GM18502 (cell line): ENCODE data around the gene SRRD.
"Not testable (repeated sequence)": the region's sequence is repeated elsewhere in the genome, so short reads cannot be mapped to it uniquely, and the experiment has no call there.

Experiments used
- ATAC-seq: cut with Tn5 transposase; IDR thresholded peaks from one replicate; pipeline ENCODE4 v1.9.1; 2021; ENCODE audit warnings: mild to moderate bottlenecking; ENCODE audit not compliant: unreplicated experiment, poor library complexity

SRRD gene

GRCh38 chr22:26514419-26515161 is 30.9 kb downstream of the SRRD start:
- ATAC-seq = no peak

DNA sequence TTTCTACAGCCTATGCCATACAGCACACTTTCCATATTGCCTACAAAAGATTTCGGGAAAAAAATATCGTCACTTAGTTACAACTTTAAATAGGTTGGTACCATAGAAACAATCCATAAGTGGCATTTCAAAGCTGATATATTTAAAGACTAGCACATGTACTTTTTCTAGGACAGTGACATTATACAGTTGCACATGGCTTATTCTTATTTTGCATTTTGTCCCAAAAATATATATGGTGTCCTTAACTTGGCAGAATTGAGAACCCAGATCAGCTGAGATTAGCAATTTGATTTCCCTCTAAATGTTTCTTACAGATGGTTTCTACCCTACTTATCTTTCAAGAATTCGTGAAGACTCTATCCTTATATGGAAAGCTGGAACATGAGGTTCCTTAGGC is 32.3 kb downstream of the SRRD start:
- ATAC-seq = no peak

DNA sequence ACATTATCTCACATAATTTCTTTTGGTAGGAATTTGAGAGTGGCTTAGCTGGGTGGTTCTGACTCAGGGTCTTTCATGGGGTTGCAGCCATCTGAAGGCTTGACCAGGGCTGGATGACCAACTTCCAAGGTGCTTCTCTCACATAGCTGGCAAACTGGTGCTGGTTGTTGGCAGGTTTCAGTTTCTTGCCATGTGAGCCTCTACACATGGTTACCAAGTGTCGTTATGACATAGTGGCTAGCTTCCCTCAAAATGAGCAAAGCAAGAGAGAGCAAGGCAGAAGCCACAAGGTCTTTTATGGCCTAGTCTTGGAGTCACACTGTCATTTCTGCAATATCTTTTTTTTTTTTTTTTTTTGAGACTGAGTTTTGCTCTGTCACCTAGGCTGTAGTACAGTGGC is 32.8 kb downstream of the SRRD start:
- no peak for ATAC-seq

- no peak for ATAC-seq
These were observed 33.8 kb downstream of the SRRD start for GRCh38 chr22:26517429-26517828.

DNA sequence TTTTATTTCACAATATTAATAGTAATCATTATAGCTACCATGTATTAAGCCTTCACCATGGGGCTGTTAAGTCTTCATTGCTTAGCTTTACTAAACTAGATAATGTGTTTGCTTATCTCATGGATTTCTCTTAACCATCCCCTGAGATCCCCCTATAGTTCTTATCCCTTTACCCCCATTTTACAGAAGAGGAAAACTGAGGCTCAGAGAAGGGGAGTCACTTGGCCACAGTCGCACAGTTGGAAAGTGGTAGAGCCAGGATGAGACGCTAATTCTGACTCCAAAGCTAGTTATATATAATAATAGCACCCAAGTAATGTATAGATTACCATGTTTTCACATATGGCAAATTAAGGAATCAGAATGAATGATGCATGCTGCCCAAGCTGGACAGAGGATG is 38.3 kb downstream of the SRRD start:
- no peak for ATAC-seq

GRCh38 chr22:26522592-26522991 is 38.9 kb downstream of the SRRD start:
- ATAC-seq = no peak

- no peak for ATAC-seq
These were observed 41.2 kb downstream of the SRRD start for GRCh38 chr22:26524870-26525269.

- ATAC-seq = no peak
These were observed 42.4 kb downstream of the SRRD start for GRCh38 chr22:26525946-26526564.

DNA sequence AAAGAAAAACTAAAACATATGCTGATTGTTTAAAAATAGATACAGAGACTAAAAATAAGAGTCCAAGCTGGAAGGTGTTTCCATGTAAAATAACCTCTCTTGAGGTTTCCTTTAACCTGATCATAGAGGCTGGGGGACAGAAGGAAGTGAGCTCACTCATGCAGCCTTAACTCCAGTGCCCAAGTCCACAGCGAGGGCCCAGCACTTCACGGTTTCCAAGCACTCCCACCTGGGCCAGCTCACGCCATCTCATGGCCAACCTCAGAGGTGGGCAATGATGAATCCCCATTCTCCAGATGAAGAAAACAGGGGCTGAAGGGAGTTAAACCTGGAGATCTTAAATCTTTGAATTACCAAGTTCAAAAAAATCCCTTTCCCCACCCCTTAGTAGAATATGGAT is 43.5 kb downstream of the SRRD start:
- ATAC-seq = no peak

DNA sequence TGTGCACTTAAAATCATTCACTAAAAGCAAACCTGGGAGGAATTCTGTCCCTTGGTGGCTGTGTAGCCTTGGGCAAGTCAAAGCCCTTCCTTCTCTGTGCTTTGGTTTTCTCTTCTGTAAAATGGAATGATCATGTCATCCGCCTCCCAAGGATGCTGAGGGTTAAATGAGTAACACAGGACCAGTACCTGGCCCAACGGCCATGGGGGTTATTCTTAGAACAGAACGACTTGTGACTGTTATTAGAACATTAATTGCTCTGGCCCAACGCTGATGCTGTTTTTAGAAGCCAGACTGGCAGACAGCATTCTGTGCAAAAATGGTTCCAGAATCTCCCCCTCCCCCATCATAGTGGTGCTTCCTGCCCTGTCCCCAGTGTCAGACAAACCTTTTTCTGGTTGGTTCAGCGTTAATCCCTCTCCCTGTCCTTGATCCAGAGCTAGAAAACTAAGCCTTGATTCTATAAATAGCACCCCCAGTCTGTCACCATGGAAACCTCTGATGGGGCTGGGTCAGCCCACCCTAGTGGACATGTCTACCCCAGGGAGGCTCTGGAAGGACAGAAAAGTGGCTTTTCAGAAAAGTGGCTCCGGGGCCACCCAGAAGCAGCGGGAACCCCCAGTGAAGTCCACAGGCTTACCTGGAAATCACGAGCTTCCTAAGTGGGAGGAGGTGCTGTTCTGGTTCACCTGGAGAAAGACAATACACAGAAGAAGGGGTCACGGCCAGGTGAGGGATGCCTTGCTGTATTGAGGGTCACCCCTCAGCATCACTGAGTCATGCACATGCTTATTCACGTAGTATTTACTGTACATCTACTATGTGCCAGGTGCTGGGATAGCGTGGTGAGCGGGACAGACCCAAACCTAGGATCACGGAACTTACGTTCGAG is 44.1 kb downstream of the SRRD start:
- ATAC-seq = no peak

DNA sequence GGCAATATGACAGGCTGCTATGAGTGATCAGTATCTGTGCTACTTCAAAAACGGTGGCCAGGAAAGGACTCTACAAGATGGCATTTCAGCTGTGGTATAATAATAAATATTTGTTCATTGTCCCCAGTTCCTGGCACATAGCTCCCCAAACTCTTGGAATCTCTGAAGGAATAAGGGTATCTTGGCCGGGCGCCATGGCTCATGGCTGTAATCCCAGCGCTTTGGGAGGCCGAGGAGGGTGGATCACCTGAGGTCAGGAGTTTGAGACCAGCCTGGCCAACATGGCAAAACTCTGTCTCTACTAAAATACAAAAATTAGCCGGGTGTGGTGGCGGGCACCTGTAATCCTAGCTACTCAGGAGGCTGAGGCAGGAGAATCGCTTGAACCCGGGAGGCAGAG is 44.8 kb downstream of the SRRD start:
- not testable (repeated sequence) for ATAC-seq

- no peak for ATAC-seq
These were observed 45.7 kb downstream of the SRRD start for GRCh38 chr22:26529345-26529744.

DNA sequence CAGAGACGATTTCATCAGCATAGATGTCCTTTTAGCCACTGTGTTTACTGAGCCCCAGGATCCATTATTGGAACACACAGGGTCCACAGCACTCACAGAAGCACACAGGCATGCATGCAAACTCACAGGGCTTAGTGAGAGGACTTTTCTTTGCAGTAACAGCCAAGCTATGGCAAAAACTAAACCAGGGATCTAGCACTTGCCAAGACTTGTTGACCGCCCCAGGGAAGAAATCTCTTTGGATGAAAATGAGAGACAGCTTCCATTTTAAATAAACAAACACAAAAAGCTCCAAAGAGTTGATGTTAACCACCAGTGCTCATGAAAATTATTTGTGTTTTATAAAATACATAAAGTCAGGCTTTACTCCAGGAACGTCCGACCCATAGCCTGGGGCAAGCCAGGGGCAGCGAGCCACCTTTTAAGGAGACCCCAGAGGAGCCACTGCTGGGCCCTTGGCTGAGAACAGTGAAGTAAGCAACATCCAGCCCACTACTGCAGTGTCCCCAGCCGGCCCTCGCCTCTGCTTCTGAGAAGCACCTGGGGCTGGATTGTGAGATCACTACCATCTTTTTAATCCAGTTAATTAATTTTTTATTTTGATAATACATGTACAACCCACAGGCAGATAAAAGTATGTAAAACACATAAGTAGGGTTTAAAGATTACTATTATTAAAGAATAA is 50.6 kb downstream of the SRRD start:
- no peak for ATAC-seq

DNA sequence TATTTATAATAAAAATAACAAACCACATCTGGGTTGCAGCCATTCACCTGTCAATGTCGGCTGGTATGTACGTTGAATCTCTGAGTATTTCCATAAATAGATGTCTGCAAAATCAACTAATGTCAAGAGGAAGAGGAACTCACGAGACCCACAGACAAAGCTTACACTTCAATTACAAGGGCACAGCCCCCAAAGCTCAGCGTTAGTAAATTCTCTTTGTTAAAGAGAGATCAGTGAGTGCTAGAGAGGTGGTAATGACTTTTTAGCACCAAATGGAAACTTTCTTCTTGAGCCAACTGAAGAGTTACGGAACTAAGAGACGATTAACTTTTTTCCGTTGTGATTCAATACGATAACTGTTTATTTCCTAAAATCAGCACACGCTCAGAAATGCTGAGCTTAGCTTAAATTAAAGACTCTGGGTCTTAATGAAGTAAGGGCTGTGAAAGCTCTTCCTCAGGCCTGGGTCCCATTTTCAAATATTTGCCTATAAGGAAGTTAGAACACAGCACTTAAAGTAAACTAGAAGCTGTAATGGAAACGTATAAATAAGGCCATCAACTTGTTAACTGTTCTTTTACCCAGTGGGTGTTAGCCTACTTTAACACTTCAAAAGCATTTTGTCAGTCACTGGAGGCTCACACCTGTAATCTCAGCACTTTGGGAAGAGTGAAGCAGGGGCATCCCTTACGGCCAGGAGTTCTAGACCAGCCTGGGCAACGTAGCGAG is 51.4 kb downstream of the SRRD start:
- no peak for ATAC-seq

GRCh38 chr22:26535603-26535908 is 51.9 kb downstream of the SRRD start:
- ATAC-seq = no peak

DNA sequence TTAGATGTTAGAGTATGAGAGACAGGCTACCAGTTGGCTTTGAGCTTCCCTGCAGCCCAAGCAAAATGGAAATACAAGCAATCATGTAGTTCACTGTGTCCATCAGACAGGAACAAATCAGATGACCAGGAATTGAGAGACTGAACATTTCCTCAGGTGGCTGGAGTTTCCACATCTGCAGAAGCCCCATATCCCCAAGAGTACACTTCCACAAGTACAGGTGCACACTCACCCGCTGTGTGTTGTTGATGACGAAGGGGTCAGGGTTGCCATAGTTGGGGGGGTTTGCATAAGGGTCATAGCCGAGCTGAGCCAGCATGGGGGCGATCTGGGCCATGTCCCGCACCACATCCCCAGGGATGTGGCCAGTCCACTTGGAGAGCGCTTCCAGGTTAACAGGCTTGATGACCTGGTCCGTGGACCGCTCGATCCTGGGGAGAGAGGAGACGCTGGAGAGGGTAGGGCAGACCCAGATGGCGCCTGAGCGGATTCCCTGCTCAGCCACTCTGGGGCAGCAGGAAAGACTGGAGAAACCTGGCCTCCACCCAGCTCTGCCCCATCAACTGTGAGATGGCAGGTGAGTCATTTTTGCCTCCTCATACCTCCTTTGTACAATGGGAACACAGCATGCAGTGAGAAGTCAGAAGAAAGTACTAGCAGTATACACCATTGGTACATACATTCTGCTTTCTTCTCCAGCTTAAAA is 52.5 kb downstream of the SRRD start:
- no peak for ATAC-seq

- ATAC-seq = no peak
These were observed 53.1 kb downstream of the SRRD start for GRCh38 chr22:26536762-26537134.

DNA sequence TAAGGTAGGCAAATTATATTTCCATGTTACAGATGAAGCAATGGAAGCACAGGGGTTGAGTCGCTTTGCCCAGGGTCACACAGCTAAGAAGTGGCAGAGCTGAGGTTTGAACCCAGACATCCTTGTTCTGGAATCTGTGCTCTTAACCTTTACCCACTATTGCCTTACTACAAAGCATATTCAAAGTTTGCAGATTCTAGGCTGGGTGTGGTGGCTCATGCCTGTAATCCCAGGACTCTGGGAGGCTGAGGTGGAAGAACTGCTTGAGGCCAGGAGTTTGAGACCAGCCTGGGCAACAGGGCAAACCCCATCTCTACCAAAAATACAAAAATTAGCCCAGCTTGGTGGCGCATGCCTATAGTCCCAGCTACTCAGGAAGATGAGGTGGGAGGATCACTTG is 56.4 kb downstream of the SRRD start:
- ATAC-seq = no peak

DNA sequence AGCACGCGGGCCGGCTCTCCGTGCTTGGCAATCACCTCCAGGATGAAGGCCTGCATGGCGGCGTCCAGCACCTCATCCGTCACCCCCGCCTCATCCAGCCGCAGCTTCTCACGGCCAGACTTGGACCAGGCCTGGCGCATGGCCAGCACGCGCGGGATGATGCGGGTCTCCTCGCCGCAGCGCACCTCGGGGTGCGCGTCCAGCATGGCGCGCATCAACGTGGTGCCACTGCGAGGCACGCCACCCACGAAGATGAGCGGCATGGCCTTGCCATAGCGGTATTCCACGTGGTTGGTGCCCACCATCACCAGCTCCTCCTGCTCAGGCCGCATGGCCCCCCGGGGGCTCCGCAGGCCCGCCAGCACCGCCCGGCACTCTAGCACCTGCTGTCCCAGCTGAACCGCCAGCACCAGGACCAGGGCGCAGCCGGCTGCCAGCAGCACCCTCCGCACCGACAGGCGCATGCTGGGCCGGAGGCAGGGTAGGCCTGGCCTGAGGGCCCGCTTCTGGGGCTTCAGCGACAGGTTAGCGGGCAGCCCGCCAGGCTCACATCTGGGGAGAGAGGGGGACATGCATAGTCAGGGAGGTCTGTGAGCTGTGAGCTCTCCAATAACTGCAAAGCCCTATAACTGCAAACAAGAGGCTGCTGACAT is 57.6 kb downstream of the SRRD start:
- no peak for ATAC-seq
